ENCODE measurements around the gene ELL2. TPM values are rescaled to one million over a fixed set of nuclear protein-coding genes. Genes with fewer than 3 reads are reported as not detected.

Gene ELL2
- polyA plus RNA-seq, 1 of the 3 experiments (the other 2 are of a cell fraction) = 18.4 TPM

- WGBS (ENCODE audit: low lambda C conversion rate) = 71% methylated on average over 10 of the region's 10 CpGs
- H3K27ac ChIP-seq (ENCODE audit: low read depth in 2 of 2, low read length in 1 of 2) = no peak overlapping the region
- ChIA-PET CTCF (interaction anchor here (1.2 to 3.1 kb wide), 4 partner anchors 11 to 189 kb away, joined by 5 to 17 read pairs (median 10); partner anchors contain the start of gene RFESD), POLR2A (no interaction called here)
- no peak for TF ChIP-seq GABPA (IDR thresholded peaks at IDR 0.05; ENCODE audit: low read depth)
- TF ChIP-seq TCF12 (IDR thresholded peaks at IDR 0.05) = no peak
- no peak for TF ChIP-seq TAF1 (IDR thresholded peaks at IDR 0.05; ENCODE audit: borderline replicate concordance, low read depth, low read length)
- no peak for TF ChIP-seq RXRA (IDR thresholded peaks at IDR 0.05; ENCODE audit: borderline replicate concordance, low read depth)
- no peak for TF ChIP-seq USF1 (IDR thresholded peaks at IDR 0.05; ENCODE audit: borderline replicate concordance, low read depth)
- no peak for TF ChIP-seq USF2 (IDR thresholded peaks at IDR 0.05; ENCODE audit: borderline replicate concordance, low read depth, low read length)
- TF ChIP-seq NFIC (IDR thresholded peaks at IDR 0.05; ENCODE audit: borderline replicate concordance) = no peak
- no peak for TF ChIP-seq FOXM1 (IDR thresholded peaks at IDR 0.05; ENCODE audit: low read depth)
- no peak for TF ChIP-seq REST (IDR thresholded peaks at IDR 0.05; ENCODE audit: low read depth, low read length)
- no peak for TF ChIP-seq EP300 (IDR thresholded peaks at IDR 0.05; ENCODE audit: borderline replicate concordance in 1 of 2, low read depth in 1 of 2, low read length in 1 of 2)
- no peak for TF ChIP-seq PBX3 (IDR thresholded peaks at IDR 0.05)
- no peak for TF ChIP-seq POLR2AphosphoS5 (IDR thresholded peaks at IDR 0.05; ENCODE audit: low read depth, low read length)
- no peak for TF ChIP-seq GATA2 (CRISPR knock-in tag; IDR thresholded peaks at IDR 0.05)
- no peak overlapping the region for H3K4me3 ChIP-seq (ENCODE audit: low read depth in 2 of 2, low read length in 1 of 2)
- no peak overlapping the region for H2AFZ ChIP-seq (ENCODE audit: low read depth)
- no peak overlapping the region for H3K9ac ChIP-seq
- no peak for DNase-seq
- no peak overlapping the region for H3K4me2 ChIP-seq
- no peaks in the 10 kb centered on the region for H3K9me3 ChIP-seq
- H3K27me3 ChIP-seq (ENCODE audit: insufficient read depth) = no peaks in the 10 kb centered on the region
- no peaks in the 10 kb centered on the region for H3K79me2 ChIP-seq (ENCODE audit: insufficient read depth)
- H4K20me1 ChIP-seq (ENCODE audit: insufficient read depth) = no peaks in the 10 kb centered on the region
- peaks cover 0 to 9% of the 10 kb centered on the region in 2 experiments; a peak in 1 of 4 replicates for H3K4me1 ChIP-seq (ENCODE audit: control insufficient read depth in 1 of 2, insufficient read depth in 2 of 2, low read depth in 1 of 2, low read length in 1 of 2)
- no peaks in the 10 kb centered on the region for H3F3A ChIP-seq (replicated peaks; ENCODE audit: insufficient read depth)
- no peaks in the 10 kb centered on the region for H3K36me3 ChIP-seq (replicated peaks in 1 of 2; ENCODE audit: control insufficient read depth in 1 of 2, insufficient read depth in 2 of 2, low read length in 1 of 2)
- H3K9me2 ChIP-seq = no peaks in the 10 kb centered on the region
Observed at GRCh38 chr5:95835682-95836385, 125.8 kb downstream of the ELL2 start.

Other genes with a start within 250 kb of the ELL2 start
- 59.3 and 73.6 TPM in 2 replicates for gene RHOBTB3, start 230.5 kb downstream of the ELL2 start, polyA plus RNA-seq (2012; rRNA removed)
- gene GLRX, start 139.1 kb downstream of the ELL2 start, polyA plus RNA-seq (2012; rRNA removed) = 40.0 and 50.9 TPM in 2 replicates

All from SK-N-SH (cell line).